Measurements from ENCODE around the gene CLEC2D.

Gene CLEC2D

DNA sequence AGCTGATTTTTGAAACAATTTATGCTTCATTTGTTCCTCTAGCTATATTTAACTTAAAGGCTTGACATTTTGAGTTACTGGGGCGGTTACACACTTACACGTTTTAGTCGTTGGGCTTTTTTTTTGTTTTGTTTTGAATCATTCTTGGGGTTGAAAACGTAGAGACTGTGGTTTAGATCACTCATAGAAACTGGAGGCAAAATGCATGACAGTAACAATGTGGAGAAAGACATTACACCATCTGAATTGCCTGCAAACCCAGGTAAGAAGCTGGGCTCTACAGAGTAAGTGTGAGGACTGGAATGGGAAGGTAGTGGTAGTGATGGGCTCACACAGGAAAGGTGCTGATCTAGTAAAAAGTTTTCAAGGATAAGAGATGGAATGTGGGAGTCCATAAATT, at the start of gene CLEC2D:
TSS of gene CLEC2D (plus strand) at position 180 of the 400 bp plus-strand sequence. CDS start at position 202, 22 bp downstream.
- DNase-seq, result peak; percentile 39

DNA sequence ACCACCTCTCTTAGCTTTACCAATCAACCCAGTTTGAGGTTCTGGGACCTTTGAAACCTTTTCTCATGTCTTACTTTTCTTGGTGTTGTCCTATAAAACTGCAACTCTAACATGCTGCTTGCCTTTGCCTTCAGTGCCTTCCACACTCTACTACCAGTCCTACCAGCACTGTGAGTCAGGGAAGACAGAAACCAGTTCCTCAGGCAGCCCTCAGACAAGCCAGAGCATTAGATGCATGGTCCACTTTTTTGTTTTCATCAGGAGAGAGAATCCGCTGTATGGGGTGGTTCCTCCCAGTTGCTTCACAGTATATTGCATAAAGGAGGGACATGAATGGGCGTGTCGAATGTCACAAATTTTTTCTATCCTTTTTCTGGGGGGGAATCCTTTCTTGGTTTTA, 44.5 kb upstream of the CLEC2D start:
- DNase-seq, result no peak

DNA sequence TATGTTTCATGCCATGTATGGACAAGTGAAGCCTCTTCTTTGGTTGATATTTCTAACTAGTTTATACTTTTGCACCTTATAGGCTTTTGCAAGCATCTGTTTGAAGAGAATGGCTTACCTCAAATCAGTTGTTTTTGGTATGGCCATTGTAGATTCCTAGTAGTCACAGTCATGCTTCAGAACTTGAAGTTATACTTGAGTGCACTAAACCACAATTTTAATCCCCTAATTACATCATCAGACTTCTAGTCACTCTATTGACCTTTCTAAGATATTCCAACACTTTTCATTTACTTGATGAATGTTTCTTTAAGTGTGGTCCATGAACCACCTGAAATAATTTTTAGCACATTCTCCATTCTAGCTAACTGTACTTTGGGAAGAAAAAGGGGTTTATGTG, 43.2 kb upstream of the CLEC2D start:
- DNase-seq, result no peak

- DNase-seq, result no peak
Measured at GRCh38 chr12:9626821-9627220, 42.7 kb upstream of the CLEC2D start.

- DNase-seq, result no peak
Measured at GRCh38 chr12:9632766-9633165, 36.7 kb upstream of the CLEC2D start.

GRCh38 chr12:9634177-9634803, 35.2 kb upstream of the CLEC2D start:
- peak; percentile 84 for DNase-seq

DNA sequence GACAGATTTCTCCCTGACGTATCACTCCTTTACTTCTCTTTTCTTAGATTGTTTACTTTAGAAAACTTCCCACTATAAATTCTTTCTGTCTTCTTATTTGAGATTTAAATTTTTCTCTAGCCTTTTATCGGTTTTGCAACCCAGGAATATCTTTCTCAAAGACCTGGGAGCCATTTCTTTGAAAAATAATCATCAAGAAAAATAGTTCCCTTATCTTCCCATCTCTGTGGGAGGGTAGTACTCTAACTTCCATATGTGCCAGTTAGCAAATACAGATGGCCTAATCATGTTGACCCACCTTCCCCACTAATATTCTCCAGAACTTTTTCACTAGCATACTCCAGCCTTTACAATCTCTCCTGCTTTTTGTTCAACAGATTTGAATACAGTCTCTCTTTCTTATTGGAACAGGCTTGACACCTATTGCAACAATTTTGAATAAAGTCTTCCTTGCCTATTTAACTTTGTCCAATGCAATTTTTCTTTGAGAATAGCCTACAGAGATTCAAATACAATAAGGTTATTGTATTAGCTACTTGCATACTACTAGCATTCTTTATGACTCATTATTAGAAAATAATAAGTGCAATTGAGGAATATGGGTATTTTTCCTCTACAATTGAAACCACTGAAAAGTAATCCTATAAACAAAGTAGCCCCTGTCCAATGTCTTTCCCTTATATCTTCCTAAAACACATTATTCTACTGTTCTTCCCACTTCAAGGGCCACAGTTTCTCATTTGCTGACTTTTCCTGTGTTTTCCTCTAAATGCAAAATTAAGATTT, 34.4 kb upstream of the CLEC2D start:
- no peak for DNase-seq

- DNase-seq, result no peak
Measured at GRCh38 chr12:9636150-9636850, 33.2 kb upstream of the CLEC2D start.

- no peak for DNase-seq
Measured at GRCh38 chr12:9636851-9637206, 32.7 kb upstream of the CLEC2D start.

DNA sequence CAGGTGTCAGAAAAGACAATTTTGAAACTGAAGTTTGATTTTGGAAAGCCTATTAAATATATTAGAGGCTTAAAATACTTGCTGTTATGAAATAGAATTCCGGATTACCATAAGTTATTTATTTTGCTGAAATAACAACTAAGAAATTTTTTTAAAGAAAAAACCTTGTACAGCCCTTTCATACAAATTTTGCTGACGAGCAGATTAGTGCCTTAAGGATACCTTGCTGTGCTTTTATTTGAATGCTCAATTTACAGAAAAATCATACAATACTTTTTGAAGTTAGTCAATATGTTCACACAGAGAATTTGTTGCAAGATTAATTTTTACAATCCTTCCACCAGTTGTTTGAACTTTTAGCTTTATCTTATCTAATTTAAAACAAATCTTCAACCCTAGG, 29.5 kb upstream of the CLEC2D start:
- DNase-seq, result no peak

DNA sequence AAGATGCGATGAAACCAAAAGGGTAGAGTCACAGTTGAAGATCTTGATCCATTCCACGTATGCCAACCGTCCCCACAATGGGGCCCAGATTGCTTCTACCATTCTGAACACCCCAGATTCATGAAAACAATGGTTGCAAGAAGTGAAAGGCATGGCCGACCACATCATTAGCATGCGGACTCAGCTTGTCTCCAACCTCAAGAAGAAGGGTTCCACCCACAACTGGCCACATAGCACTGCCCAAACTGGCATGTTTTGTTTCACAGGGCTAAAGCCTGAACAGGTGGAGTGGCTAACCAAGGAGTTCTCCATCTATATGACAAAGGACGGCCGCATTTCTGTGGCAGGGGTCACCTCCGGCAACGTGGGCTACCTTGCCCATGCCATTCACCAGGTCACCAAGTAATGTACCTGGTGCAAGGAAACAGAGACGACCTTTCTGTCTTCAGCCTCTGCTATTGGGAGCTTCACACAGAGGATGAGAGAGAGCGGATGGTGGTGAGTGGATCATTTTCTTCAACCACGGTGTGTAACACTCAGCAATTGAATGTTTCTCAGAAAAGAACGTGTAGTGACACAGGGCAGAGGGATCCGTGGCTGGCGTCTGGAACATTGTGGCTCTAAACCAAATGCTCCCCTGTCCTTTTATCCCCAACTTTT, 26.8 kb upstream of the CLEC2D start:
- DNase-seq, result no peak

DNA sequence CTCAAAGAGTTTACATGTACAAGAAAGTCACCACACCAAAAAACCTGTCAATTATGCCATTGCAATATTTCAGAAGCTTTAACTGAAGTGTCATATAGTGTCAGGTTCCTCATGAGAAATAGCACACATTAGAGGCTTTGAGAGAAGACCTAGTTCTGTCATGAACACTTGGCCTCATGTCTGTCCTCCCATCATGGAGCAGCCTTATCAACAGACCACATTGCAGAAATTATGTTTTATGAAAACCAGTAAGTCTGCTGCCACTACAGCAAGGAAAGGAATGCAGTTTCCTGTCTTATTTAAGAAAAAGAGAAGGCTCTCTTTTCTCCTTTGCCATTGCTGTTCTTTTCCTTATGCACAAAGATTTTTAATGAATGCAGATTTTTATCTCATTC, 26.2 kb upstream of the CLEC2D start:
- DNase-seq, result no peak

- peak; percentile 50 for DNase-seq
Measured at GRCh38 chr12:9644985-9645551, 24.4 kb upstream of the CLEC2D start.

- no peak for DNase-seq
Measured at GRCh38 chr12:9646794-9647781, 22.4 kb upstream of the CLEC2D start.

GRCh38 chr12:9647825-9648700, 21.4 kb upstream of the CLEC2D start:
- DNase-seq, result peak; percentile 96

GRCh38 chr12:9648701-9649531, 20.6 kb upstream of the CLEC2D start:
- no peak for DNase-seq

- peak; percentile 61 for DNase-seq
Measured at GRCh38 chr12:9649532-9649940, 20.0 kb upstream of the CLEC2D start.

- no peak for DNase-seq
Measured at GRCh38 chr12:9650151-9650576, 19.3 kb upstream of the CLEC2D start.

DNA sequence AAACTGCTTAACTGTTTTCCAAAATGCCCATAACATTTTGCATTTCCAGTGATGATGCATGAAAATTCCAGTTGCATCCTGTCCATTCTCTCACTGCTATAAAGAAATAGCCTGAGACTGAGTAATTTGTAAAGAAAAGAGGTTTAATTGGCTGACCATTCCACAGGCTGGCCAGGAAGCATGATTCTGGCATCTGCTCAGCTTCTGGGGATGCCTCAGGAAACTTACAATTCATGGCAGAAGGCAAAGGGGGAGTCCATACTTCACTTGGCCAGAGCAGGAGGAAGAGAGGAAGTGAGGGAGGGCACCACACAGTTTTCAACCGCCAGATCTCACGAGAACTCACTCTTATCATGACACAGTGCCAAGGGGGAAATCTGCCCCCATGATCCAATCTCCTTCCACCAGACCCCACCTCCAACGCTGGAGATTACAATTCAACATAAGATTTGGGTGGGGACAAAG, 18.2 kb upstream of the CLEC2D start:
- peak; percentile 80 for DNase-seq

DNA sequence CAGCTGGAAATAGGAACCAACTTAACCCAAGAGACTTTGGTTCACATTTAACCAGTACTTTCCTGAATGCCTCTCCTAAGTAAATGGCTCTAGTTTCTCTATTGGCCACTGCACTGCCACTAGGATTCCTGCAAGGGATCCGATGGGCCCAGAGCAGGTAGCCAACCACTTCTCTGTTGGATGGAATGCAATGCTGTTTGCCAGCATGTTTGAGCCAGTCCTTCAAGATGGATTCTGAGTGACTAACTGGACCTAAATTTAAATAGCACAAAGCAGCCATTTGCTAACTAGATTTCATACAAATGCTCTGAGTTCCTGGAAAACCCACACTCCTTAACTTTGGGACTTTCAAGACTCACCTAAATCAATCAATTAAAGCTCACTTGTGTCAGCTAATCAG, 9.5 kb upstream of the CLEC2D start:
- DNase-seq, result no peak
